DLD1 (cell line): ENCODE data around the gene PIK3IP1.

Experiments
- in situ Hi-C: cut with HindIII; loops from 2 replicates; pipeline ENCODE4 v1.10.0; 2017; ENCODE audit warnings: low sequenced_read_pairs

PIK3IP1 gene

DNA sequence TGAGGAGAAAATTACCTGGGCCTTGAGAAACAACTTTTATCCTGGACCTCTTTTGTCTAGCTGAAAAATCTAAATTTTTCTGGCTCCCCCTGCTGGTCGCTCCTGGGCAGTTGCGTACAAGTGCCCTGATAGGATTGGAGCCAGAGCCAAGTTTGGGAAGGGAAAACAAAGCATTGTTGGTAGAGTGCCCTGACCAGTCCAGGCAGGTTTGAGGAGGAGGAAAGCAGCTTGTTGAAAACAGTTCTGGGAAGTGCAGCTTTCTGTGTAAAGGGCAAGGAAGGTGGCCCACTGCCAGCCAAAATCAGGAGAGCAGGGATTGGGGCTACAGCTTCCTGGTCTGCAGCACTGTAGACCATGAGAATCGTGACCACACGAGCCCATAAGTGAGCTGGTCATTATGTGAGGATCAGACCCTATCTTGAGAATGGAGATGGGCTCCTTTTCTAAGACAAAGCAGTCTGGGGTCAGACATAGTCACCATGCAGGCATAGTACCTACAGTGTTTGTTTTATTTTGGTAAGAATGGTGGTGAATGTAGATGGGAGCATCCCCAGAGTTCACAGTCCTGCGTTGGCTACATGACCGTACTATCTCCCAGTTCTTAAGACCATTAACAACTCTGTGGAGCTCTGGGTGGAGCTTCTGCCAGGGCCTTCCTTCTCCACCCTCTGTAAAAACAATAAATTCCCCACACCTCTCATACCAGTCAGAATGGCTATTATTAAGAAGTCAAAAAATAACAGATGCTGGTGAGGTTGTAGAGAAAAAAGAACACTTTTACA is 21.3 kb upstream of the PIK3IP1 start:
- in situ Hi-C loops: no loop called here

DNA sequence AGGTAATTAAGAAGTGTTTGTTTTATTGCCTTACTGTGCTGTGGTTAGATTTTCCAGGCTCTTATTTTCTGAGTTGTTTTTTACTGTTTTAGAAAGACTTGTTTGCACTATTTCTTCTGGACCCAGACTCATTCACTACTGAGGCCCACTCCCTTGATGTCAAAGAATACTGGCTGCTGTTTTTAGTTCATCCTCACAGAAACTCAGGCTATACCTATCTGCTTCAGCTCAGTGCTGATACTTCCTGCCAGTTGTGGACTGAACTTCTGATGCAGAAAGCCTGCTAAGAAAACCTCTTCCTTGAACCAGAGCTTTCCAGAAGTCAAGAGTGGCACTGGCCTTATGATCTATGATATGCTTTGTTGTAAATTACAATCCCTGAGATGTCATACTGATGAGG is 15.9 kb upstream of the PIK3IP1 start:
- in situ Hi-C loops: no loop called here

DNA sequence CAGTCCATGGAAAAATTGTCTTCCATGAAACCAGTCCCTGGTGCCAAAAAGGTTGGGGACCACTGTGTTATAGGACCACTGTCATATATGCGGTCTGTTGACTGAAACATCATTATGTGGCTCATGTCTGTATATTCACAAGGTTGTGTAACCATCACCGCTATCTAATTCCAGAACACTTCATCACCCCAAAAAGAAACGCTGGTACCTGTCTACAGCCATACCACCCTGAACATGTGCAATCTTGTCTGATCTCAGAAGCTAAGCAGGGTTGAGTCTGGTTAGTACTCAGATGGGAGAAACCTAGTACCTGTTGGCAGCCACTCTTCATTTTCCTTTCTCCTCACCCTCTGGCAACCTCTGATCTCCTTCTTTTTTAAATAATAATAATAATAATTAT is 12.9 kb upstream of the PIK3IP1 start:
- in situ Hi-C loops: no loop called here

DNA sequence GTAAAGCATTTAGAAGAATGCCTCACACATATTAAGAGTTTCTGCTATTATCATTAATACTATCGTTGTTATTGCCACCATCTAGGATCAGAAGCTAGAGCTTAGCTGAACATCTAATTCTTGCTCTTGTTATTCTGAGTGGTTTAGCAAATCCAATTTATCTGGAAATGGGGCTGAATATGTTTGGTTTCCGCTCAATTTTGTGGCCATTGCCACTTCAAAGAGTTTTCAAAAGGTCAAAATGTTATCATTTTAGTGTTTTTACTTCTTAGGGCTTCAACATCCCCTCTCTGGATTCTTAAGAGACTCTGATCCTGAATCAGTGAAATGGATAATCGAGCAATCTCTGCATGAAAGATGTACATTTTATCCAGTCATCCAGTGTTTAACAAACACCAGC is 10.2 kb upstream of the PIK3IP1 start:
- in situ Hi-C loops: no loop called here

DNA sequence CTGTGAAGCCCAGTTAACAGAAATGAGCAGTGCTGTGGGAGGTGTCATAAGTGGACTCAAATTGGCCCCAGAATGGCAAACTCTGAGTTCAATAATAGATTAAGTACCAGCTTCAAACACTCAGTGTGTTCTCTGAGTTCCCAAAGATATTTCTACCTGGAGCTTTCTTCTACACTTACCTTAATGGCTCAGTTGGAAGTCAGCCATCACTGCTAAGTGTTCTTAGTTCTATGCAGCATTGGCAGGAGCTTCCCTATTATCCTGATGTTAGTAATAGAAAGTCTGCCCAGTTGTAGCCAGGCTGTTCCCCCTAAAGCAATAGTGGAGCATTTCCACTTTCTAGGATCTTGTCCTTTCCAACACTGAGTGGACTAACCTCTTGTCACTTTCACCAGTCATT is 9.7 kb upstream of the PIK3IP1 start:
- in situ Hi-C loops: no loop called here

DNA sequence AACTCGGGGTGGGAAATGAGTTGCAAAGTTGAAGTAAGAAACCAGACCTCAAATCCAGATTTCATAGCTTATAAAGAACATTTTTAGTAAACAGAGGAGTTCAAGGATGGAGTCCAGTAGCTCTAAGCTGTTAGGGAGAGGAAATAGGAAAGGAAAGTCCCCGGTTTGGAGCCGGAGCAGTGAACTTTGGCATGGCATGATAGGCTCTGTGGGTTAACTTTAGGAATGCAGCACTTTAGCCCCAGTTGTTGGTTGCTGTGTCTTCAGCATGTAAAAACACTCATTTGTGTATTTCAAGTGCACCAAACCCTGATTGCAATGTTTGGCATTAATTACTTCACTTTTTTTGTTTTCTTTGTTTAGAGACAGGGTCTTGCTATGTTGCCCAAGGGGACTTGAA is 8.6 kb upstream of the PIK3IP1 start:
- in situ Hi-C loops: no loop called here

DNA sequence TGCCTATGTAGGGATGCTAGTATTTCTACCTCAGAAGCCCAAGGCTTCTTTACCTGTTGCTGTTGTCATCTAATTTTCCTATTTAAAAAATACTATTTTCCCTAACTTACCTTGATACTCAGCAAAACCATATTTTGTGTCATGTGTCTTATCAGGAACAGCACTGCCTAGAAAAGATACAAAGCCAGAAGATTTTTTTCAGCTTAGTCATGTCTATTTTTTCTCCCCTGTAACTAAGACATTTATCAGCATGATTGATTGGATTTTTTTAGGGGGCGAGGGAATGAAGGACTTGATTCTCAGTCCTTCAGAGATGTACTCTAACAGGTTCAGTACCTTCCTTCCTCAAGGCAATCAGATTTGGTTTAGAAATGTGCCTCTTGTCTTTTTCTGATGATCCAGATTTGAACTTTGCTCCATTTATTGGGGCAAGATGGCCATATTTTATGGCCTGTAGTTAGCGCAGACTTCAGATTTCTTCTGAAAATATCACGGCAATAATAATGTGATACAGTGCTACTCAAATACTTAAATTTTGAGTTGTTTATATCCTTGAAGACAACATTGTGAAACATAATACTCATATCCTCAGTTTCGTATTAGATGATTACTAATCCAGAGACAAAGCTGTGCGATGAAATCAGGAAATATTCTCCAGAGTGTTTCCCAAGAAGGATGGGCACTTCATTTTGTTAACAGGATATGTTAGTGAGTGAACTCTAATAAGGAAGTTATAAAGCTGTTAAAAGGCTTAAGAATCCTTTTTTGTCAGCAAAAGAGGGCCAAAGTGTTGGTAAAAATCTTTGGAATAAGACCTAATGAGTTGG is 3.8 kb upstream of the PIK3IP1 start:
- in situ Hi-C loops: loop anchor here (25.0 kb wide), 1 partner anchor 109 kb away; no protein-coding TSS in a partner anchor

DNA sequence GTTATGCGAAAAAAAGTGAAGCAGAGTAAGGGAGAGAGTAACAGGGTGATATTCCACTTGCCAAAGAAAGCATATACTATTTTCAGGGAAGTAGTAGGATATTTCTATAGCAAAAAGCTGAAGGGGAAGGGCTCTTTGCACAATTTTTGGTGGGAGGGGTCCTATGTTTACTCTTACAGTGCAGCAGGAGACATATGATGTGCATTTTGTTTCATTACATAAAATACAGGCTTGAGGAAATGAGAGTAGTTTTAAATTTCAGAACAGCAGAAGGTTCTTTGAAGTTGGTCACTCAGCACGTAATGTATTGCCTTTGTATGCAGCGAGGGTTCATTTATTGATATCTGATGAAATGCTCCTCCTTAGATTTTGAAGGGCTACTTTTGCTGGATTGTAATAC is 3.1 kb upstream of the PIK3IP1 start:
- in situ Hi-C loops: loop anchor here (25.0 kb wide), 1 partner anchor 108 kb away; no protein-coding TSS in a partner anchor

DNA sequence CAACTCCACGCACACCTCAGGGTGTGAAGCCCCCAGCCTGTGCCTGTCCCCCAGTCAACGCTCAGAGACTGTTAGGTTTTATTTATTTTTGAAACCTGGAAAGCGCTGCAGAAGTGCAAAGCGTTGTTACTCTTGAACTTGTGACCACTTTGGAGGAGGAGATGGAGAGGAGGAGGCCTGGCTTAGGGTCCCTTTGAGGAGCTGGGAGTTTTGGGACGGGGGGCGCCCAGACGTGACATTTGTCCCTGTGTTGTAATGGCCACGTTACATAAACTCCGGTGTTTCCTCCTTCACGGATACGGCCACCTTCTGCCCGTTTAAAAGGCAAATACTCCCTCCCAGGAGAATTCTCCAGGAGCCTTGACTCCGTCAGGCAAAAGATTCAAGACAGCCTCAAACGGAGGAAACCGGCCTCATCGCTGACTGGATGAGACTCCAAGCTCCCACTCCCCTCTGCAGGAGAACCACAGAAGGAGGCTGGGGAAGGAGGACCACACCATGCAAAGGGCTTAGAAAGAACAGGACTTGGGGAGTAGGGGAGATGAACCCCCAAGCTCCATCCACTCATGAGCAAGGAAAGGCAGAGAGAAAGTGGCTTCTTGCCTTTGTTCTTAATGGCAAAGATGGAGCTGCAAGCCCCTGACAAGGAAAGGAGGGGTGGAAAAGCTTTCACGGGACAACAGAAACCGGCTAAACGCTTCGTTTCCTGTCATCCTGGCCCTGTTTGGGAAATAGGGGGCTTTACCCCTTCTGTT is 630 bp downstream of the PIK3IP1 start:
- in situ Hi-C loops: loop anchor here (25.0 kb wide), 1 partner anchor 104 kb away; no protein-coding TSS in a partner anchor

DNA sequence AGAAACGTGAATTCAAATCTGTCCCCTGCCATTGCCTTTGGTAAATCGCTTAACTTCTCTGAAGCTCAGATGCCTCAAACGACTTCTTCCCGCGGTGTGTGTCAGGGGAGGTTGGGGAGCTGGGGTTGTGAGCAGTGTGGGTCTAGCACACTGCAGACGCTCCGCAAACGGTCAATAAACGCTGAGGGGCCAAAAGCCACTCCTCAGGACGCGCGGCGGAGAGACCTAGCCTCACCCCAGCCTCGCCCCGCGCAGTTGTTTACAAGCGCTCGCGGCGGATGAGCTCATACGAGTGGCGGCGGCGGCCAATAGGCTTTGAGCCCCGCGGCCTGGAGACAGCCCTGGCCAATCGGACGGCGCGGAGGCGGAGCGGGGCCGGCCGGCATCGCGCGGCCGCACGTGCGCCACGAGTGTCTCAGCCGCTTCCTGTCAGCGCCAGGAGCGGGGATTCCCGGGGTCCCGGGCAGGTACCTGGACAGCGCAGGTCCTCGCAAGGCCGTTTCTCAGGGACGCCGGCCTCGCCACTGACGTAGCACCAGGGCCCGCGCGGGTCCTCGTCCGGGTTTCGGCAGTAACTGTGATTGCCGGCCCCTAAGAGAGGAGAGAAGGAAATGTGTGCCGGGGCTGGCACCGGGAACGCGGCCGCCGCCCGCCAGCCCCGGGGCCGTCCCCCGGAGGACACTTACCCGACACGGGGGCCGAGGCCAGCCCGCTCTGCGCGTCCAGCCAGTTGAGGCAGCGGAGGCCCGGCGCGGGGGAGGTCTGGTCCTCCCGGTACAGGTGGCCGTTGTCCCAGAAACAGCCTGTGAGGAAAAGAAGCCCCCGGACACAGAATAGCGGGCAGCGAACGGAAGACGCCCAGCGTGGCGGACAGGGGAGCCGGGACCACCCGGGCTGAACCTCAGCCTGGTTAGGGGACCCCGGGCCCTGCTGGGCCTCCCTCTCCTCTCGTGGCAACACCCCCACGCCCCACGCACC is 1.5 kb downstream of the PIK3IP1 start:
- in situ Hi-C loops: loop anchor here (25.0 kb wide), 1 partner anchor 103 kb away; no protein-coding TSS in a partner anchor

DNA sequence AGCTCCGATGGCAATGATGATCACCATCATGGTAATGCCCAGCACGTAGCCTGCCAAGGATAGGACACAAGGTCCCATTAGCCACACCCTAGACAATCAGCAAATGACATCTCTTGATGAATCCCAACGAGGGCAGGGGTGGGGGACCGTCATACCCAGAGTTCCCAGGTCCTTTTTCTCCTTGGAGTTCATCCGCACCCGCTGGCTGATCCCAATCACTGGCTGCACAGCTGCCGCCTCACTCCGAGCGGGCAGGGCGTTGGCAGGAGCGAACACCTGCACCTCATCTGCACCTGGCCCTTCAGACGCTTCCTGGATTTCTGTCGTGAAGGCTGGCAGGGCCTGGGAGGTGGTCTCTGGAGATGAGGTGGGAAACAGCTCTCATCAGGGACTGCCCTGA is 2.9 kb downstream of the PIK3IP1 start:
- in situ Hi-C loops: loop anchor here (10.0 to 25.0 kb wide), 2 partner anchors 45 to 102 kb away; no protein-coding TSS in a partner anchor

DNA sequence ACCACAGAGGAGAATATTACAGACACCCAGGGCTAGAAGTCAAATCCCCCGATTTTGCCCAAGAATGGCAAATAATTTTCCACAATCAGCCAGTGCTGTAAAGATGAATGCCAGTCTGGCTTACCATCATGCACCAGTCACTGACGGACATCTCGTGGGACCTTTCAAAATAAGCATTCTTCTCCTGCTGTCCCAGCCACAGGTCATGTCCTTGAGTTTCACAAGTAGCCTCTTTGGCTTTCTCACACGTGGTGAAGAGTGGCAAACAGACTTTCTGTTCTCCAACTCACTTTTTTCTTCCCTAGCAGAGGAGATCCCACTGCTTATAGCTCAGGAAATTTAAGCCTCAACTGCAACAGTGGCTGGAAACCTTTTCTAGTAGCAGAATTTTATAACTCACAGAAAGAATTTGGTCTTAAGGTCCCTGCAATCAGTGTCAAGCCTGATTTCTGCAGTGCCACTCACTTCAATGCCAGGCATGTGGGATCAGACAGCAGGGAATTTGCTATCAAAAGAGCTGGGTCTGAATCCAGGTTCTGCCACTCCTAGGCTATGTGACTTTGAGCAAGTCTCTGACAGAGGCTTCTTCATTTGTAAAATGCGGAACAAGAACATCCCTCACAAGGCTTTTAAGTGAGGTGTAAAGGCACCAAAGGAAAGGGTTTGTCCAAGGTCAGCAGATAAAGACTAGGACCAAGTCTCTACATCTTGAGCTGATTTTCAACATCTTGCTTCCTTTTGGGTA is 3.6 kb downstream of the PIK3IP1 start:
- in situ Hi-C loops: loop anchor here (10.0 to 25.0 kb wide), 2 partner anchors 46 to 101 kb away; no protein-coding TSS in a partner anchor

DNA sequence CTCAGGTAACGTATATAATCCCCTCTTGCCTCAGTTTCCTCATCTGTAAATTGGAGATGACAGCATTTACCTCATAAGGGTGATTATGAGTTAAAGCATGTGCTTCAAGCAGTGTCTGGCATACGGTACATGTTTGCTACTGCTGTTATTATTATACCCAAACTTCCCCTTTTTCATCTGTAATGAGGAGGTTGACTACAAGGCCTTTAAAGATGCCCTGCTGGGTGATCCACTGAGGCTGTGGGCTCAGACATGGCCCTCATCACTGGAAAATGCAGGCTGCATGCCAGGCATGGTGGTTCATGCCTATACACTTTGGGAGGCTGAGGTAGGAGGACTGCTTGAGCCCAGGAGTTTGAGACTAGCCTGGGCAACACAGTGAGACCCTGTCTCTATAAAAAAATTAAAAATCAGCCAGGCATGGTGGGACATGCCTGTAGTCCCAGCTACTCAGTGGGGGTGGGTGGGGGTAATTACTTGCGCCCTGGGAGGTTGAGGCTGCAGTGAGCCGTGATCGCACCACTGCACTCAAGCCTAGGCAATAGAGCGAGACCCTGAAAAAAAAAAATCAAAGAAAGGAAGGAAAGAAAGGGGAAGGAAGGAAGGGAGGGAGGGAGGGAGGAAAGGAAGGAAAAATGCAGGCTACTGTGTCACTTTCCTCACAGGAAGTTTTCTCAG is 4.3 kb downstream of the PIK3IP1 start:
- in situ Hi-C loops: loop anchor here (10.0 to 25.0 kb wide), 2 partner anchors 47 to 101 kb away; no protein-coding TSS in a partner anchor

DNA sequence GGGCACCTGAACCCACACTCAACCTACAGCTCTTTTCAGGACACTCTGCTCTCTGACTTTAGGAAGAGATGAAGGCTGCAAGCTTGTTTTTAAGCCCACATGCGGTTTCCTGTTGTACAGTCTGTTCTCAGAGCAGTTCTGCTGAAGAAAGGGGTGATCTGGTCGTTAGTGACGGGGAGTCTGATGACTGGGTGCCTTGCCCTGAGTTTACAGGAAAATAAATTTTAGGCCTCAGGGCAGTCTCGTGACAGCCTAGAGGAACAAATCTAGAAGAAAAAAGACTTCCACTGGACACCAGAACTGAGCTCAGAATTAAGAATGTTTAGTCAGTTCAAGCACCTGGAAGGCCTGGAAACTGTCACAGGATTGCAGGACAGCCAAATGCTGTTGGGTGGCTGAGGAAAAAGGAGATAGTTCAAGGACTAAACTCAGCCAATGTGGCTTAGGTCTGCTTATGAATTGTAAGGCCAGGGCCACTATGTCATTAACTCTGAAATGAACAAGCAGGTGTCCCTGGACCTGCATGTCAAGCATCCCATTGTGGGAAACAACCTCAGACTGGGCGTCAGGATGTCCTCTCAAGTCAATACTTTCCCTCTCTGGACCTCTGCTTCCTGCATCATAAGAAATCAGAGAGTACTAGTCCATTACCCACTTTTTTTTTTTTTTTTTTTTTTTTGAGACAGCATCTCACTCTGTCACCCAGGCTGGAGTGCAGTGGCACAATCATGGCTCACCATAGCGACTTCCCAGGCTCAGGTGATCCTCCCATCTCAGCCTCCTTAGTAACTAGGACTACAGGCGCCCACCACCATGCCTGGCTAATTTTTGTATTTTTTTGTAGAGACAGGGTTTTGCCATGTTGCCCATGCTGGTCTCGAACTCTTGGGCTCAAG is 5.7 kb downstream of the PIK3IP1 start:
- in situ Hi-C loops: loop anchor here (10.0 to 25.0 kb wide), 2 partner anchors 48 to 99 kb away; no protein-coding TSS in a partner anchor

DNA sequence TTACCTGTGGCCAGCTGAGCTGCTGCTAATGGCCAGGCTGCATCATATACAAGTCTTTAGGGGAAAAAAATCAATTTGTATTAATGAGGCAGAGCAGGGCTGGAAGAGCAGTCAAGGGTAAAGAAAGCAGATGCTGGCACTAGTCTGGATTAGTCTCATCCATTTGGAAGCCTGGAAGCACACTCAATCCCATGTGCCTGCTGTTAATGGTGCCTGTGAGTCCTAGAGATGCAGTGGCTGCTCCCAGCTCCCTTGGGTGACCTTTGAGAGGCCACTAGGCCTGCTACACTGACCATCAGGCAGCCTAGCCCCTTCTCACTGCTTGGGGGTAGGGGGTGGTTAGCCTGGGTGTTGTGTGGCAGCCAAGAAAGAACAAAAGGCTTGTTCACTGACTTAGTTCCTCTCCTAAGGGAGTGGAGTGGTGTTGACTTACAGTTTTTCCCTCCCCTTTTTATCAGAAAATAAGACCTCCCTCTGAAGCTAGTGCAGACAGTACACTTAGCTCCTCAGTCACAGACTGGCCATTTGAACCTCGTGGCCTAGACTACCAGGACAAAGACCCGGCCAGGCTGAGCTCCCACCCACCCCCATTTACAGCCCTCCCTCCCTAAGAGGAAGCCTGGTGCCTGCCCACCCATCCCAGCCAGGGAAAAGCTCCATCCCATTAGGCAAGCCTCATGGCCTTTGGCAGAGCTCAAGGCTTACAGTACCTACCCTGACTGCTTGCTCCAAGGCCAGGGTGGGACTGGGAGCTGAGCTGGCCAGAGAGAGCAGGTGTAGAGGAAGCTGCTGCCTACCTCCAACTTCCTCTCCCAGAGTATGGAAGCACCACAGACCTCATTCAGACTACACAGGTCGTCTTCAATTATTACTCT is 7.8 kb downstream of the PIK3IP1 start:
- in situ Hi-C loops: loop anchor here (10.0 to 25.0 kb wide), 2 partner anchors 50 to 97 kb away; no protein-coding TSS in a partner anchor

DNA sequence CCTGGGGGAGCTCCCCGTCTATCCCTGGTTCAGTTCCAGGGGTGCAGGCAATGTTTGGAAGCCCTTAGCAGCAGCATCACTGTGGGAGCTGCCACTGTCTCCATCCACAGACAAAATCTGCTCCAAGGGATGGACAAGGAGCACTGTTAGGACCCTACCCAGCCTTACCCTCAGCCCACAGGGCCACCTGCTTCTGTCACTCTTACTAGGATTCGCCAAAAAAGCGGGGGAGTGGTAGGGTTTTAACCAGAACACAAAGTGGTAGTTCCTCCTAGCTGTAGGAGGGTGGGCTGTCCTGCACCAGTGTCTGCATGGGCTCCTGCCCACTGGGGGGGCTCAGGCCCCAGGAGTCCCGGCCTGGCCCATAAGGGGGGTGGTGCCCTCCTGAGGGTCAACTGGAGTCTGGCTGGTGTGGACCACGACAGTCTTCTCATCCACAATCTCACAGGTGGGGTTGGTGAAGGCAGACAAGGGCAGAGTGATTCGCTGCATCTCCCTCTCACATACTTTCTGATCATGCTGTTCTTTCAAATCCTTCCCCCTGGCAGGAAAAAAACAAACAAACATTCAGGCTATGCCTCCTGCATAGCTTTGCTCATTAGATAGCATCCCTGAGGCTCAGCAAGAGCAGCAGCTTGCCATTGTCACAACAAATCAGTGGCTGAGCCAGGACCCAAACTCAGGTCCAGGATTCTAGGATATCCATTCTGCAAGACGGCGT is 9.4 kb downstream of the PIK3IP1 start:
- in situ Hi-C loops: loop anchor here (10.0 to 25.0 kb wide), 2 partner anchors 52 to 96 kb away; no protein-coding TSS in a partner anchor
